ENCODE measurements around the gene RFX1. TPM values are rescaled to one million over a fixed set of nuclear protein-coding genes. Genes with fewer than 3 reads are reported as not detected.
"Not testable (repeated sequence)": the region's sequence is repeated elsewhere in the genome, so short reads cannot be mapped to it uniquely, and the experiment has no call there.

RFX1 gene
- total and polyA plus RNA-seq, 2 experiments from 2014 or later = 1.7 to 2.5 TPM

- H3K4me3 ChIP-seq = no peak overlapping the region
- no peak for TF ChIP-seq EZH2phosphoT487 (IDR thresholded peaks at IDR 0.05; ENCODE audit: insufficient read depth, low read depth)
- TF ChIP-seq EZH2 (IDR thresholded peaks at IDR 0.05; ENCODE audit: insufficient read depth, poor library complexity, severe bottlenecking) = no peak
- H3K36me3 ChIP-seq (ENCODE audit: low read depth) = no peaks in the 10 kb centered on the region
- H4K20me1 ChIP-seq (ENCODE audit: insufficient read depth) = no peaks in the 10 kb centered on the region
- H3K4me1 ChIP-seq (ENCODE audit: insufficient read depth) = no peaks in the 10 kb centered on the region
- no peaks in the 10 kb centered on the region for H3K9me3 ChIP-seq (ENCODE audit: low read depth)
- in situ Hi-C loops (cut with MboI) = no loop called here
- no peak overlapping the region for H3K27ac ChIP-seq
- no peak for DNase-seq
- no peak overlapping the region for H2AFZ ChIP-seq
- no peak overlapping the region for H3K4me2 ChIP-seq (ENCODE audit: unreplicated experiment)
- H3F3A ChIP-seq (ENCODE audit: insufficient read depth) = peaks cover 5% of the 10 kb centered on the region; the same call in 1 of the 2 replicates
- H3K27me3 ChIP-seq (replicated peaks; ENCODE audit: insufficient read depth) = no peaks in the 10 kb centered on the region
- no peaks in the 10 kb centered on the region for H3K79me2 ChIP-seq (ENCODE audit: insufficient read depth)
- WGBS, 2 experiments (ENCODE audit: low coverage in 1 of 2, low lambda C conversion rate in 2 of 2, missing lambda C conversion rate in 2 of 2) = 97 to 98% methylated on average over 16 to 18 of the region's 18 CpGs
- no peaks in the 10 kb centered on the region for H3K9me2 ChIP-seq (ENCODE audit: insufficient read depth)
- H3K9ac ChIP-seq = no peak overlapping the region
Measured at GRCh38 chr19:13968999-13969398, 37.1 kb downstream of the RFX1 start.

DNA sequence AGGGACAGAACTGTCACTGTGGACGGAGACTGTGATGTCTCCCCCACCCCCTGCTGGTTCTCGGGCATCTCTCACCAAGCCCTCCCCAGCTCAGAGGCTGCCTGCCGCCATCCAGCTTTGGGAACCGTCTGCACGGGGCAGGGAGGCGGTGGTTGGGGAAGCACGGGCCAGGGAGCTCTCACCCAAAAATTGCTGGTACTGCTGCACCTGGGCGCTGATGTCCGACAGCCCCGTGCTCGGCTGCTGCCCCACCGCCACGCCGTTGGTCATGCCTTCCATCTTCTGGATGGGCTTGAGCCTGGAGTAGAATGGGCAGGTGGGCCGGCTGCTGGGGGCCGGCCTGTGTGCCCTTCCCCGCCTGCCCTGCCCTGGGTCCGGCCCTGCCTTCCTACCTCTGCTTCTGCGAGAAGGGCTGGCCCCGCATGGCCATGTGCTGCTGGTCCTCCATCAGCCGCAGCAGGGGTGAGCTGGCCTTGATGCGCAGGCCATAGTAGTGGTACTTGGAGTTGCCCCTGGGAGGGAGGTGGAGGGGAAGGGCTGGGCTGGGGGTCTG is 37.7 kb downstream of the RFX1 start:
- Histone ChIP-seq H3K79me2 (ENCODE audit: insufficient read depth) (no peaks in the 10 kb centered on the region), H4K20me1 (ENCODE audit: insufficient read depth) (no peaks in the 10 kb centered on the region), H3K9me3 (ENCODE audit: low read depth) (no peaks in the 10 kb centered on the region), H3F3A (ENCODE audit: insufficient read depth) (peaks cover 5% of the 10 kb centered on the region; the same call in 1 of the 2 replicates), H3K9ac (no peak overlapping the region), H3K4me3 (no peak overlapping the region), H3K27me3 (replicated peaks; ENCODE audit: insufficient read depth) (no peaks in the 10 kb centered on the region), H2AFZ (no peak overlapping the region), H3K9me2 (ENCODE audit: insufficient read depth) (no peaks in the 10 kb centered on the region), H3K36me3 (ENCODE audit: low read depth) (no peaks in the 10 kb centered on the region), H3K4me2 (ENCODE audit: unreplicated experiment) (no peak overlapping the region), H3K27ac (no peak overlapping the region), H3K4me1 (ENCODE audit: insufficient read depth) (no peaks in the 10 kb centered on the region)
- in situ Hi-C loops (cut with MboI) = no loop called here
- WGBS, 2 experiments (ENCODE audit: low coverage in 1 of 2, low lambda C conversion rate in 2 of 2, missing lambda C conversion rate in 2 of 2) = 92 to 95% methylated on average over 18 to 21 of the region's 22 CpGs
- TF ChIP-seq EZH2 (IDR thresholded peaks at IDR 0.05; ENCODE audit: insufficient read depth, poor library complexity, severe bottlenecking) (no peak), EZH2phosphoT487 (IDR thresholded peaks at IDR 0.05; ENCODE audit: insufficient read depth, low read depth) (no peak)
- no peak for DNase-seq

- in situ Hi-C loops (cut with MboI); H3K27me3 ChIP-seq (replicated peaks; ENCODE audit: insufficient read depth); H3K9ac ChIP-seq; H3K79me2 ChIP-seq (ENCODE audit: insufficient read depth); H2AFZ ChIP-seq; H3K9me3 ChIP-seq (ENCODE audit: low read depth); H3K4me3 ChIP-seq; H3K4me2 ChIP-seq (ENCODE audit: unreplicated experiment); H3K36me3 ChIP-seq (ENCODE audit: low read depth); H4K20me1 ChIP-seq (ENCODE audit: insufficient read depth); H3K9me2 ChIP-seq (ENCODE audit: insufficient read depth); DNase-seq; H3K4me1 ChIP-seq (ENCODE audit: insufficient read depth); H3F3A ChIP-seq (ENCODE audit: insufficient read depth); H3K27ac ChIP-seq: not testable (repeated sequence)
- WGBS, 2 experiments (ENCODE audit: low coverage in 1 of 2, low lambda C conversion rate in 2 of 2, missing lambda C conversion rate in 2 of 2) = 98 to 99% methylated on average over 8 of the region's 8 CpGs
Measured at GRCh38 chr19:13967206-13967605, 38.9 kb downstream of the RFX1 start.

DNA sequence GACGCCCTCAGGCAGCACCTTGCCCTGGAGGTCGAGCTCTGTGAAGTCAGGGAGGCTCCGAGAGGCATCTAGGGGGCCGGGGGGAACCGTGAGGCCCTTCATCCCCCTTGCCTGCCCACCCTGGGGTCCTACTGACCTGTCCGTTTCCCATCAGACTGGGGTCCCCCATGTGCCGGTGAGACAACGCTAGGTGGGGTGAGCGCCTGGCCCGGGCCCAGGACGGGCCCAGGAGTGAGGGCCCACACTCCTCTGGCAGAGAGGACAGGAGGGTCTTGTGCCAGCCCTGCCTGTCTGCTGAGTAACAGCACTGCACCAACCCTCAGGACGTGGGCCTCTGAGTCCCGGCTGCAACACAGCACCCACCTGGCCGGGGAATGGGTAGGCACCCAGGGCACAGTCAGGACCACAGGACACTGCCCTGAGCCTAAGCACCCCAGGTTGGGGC is 39.4 kb downstream of the RFX1 start:
- H3K4me2 ChIP-seq (ENCODE audit: unreplicated experiment) = no peak overlapping the region
- H2AFZ ChIP-seq = no peak overlapping the region
- WGBS, 2 experiments (ENCODE audit: low coverage in 1 of 2, low lambda C conversion rate in 2 of 2, missing lambda C conversion rate in 2 of 2) = 85 to 92% methylated on average over 11 to 14 of the region's 14 CpGs
- no peak for DNase-seq
- H3F3A ChIP-seq (ENCODE audit: insufficient read depth) = peaks cover 5% of the 10 kb centered on the region; the same call in 1 of the 2 replicates
- no peaks in the 10 kb centered on the region for H3K9me3 ChIP-seq (ENCODE audit: low read depth)
- H3K79me2 ChIP-seq (ENCODE audit: insufficient read depth) = no peaks in the 10 kb centered on the region
- no peak overlapping the region for H3K9ac ChIP-seq
- no peaks in the 10 kb centered on the region for H4K20me1 ChIP-seq (ENCODE audit: insufficient read depth)
- in situ Hi-C loops (cut with MboI) = no loop called here
- no peaks in the 10 kb centered on the region for H3K36me3 ChIP-seq (ENCODE audit: low read depth)
- H3K4me1 ChIP-seq (ENCODE audit: insufficient read depth) = no peaks in the 10 kb centered on the region
- H3K27ac ChIP-seq = no peak overlapping the region
- H3K4me3 ChIP-seq = no peak overlapping the region
- H3K9me2 ChIP-seq (ENCODE audit: insufficient read depth) = no peaks in the 10 kb centered on the region
- no peaks in the 10 kb centered on the region for H3K27me3 ChIP-seq (replicated peaks; ENCODE audit: insufficient read depth)
- TF ChIP-seq EZH2 (IDR thresholded peaks at IDR 0.05; ENCODE audit: insufficient read depth, poor library complexity, severe bottlenecking) (no peak), EZH2phosphoT487 (IDR thresholded peaks at IDR 0.05; ENCODE audit: insufficient read depth, low read depth) (no peak)

Data from GM23248 (cell line).